GM12878 (cell line): ENCODE results near the gene SAGE1. TPM values are rescaled to one million over a fixed set of nuclear protein-coding genes. Genes with fewer than 3 reads are reported as not detected.

Source experiments
- ATAC-seq: fragments of 200-7000 bp; cut with Tn5 transposase; 3 replicates; pipeline ENCODE4 v1.9.1; 2020; ENCODE audit warnings: mild to moderate bottlenecking, moderate library complexity
- BruUV-seq: library from RNA; stranded (reverse); fragments of 400-500 nt; replicated peaks from 2 replicates; lab custom pipeline; 2021; lab: Mats Ljungman, UMichigan
- CTCF ChIA-PET: fragments of 300-600 bp; sonication (Branson Sonifier 250); formaldehyde crosslinking; extraction: SDS; loops from one replicate; lab custom pipeline; 2021; ENCODE audit warnings: inconsistent platforms; lab: Yijun Ruan, JAX
- POLR2A ChIA-PET: fragments of 350-600 bp; formaldehyde crosslinking; extraction: SDS; loops from one replicate; lab custom pipeline; 2021; ENCODE audit warnings: inconsistent platforms; lab: Charles Lee
- RAD21 ChIA-PET: fragments of 300-600 bp; sonication (Branson Sonifier 250); formaldehyde crosslinking; loops from one replicate; lab custom pipeline; 2023; ENCODE audit warnings: antibody characterized with exemption; ENCODE audit not compliant: unreplicated experiment; lab: Charles Lee
- SMC1A ChIA-PET: fragments of 300-600 bp; sonication (Branson Sonifier 250); formaldehyde crosslinking; loops from one replicate; lab custom pipeline; 2023; ENCODE audit not compliant: unreplicated experiment, uncharacterized antibody; lab: Charles Lee
- DNase-seq: peaks from one replicate; pipeline ENCODE4 v3.0.0-alpha.2; 2011; ENCODE audit warnings: low read depth, low spot score
- FAIRE-seq: peaks from 3 replicates; lab custom pipeline; 2011; peaks lifted over from hg19 to GRCh38; lab: Jason Lieb, UNC
- H2AFZ ChIP-seq: 2 replicates; pipeline ENCODE4 v1.6.0; 2011; ENCODE audit warnings: low read depth, low read length, control low read depth; ENCODE audit not compliant: control insufficient read depth
- H3K27ac ChIP-seq: 2 replicates; pipeline ENCODE4 v1.5.1; 2011; ENCODE audit warnings: control low read depth; ENCODE audit not compliant: control insufficient read depth, insufficient read depth
- H3K27me3 ChIP-seq, 2 experiments: replicated peaks in 1 of 2; 2 replicates each; pipeline versions ENCODE4 v1.6.0 to v1.6.1; 2011; ENCODE audit warnings: low read length in 1 of 2; ENCODE audit not compliant: control insufficient read depth in 2 of 2, insufficient read depth in 2 of 2
- H3K36me3 ChIP-seq, 2 experiments: 2 replicates each; pipeline ENCODE4 v1.5.1; 2011; ENCODE audit warnings: low read length in 1 of 2; ENCODE audit not compliant: control insufficient read depth in 2 of 2, insufficient read depth in 2 of 2
- H3K4me1 ChIP-seq: 2 replicates; pipeline ENCODE4 v1.6.1; 2011; ENCODE audit warnings: mild to moderate bottlenecking, low read length, moderate library complexity, mixed read lengths; ENCODE audit not compliant: control insufficient read depth, insufficient read depth
- H3K4me2 ChIP-seq: 2 replicates; pipeline ENCODE4 v1.6.0; 2011; ENCODE audit warnings: control low read depth; ENCODE audit not compliant: control insufficient read depth, insufficient read depth
- H3K4me3 ChIP-seq: fragments of 200-600 bp; sonication (generic); 2 replicates; pipeline ENCODE4 v1.5.1; 2016
- H3K79me2 ChIP-seq: 2 replicates; pipeline ENCODE4 v1.6.0; 2011; ENCODE audit warnings: low read length; ENCODE audit not compliant: control insufficient read depth, insufficient read depth
- H3K9ac ChIP-seq: 2 replicates; pipeline ENCODE4 v1.8.0; 2011; ENCODE audit warnings: low read length, control low read depth, mixed read lengths; ENCODE audit not compliant: control insufficient read depth, insufficient read depth
- H3K9me3 ChIP-seq: replicated peaks from 3 replicates; pipeline ENCODE4 v1.5.1; 2011; ENCODE audit warnings: mild to moderate bottlenecking, low read length; ENCODE audit not compliant: control insufficient read depth, insufficient read depth
- H4K20me1 ChIP-seq: 2 replicates; pipeline ENCODE4 v1.6.0; 2011; ENCODE audit not compliant: control insufficient read depth, insufficient read depth
- BCLAF1 ChIP-seq: fragments of 450-650 bp; IDR thresholded peaks from 2 replicates; pipeline ENCODE4 v1.6.1; 2017; ENCODE audit warnings: antibody characterized with exemption, mild to moderate bottlenecking, moderate library complexity
- CEBPB ChIP-seq, 2 experiments: fragments of 150-350 bp in 1 of 2; IDR thresholded peaks; 2 replicates each; pipeline ENCODE4 v1.6.1; 2012 to 2014; ENCODE audit warnings: low read depth in 2 of 2, low read length in 2 of 2, borderline replicate concordance in 1 of 2, inconsistent platforms in 1 of 2
- CHD4 ChIP-seq: fragments of 200-600 bp; sonication (generic); IDR thresholded peaks from 2 replicates; pipeline ENCODE4 v1.6.1; 2016; ENCODE audit warnings: mild to moderate bottlenecking
- EZH2 ChIP-seq: IDR thresholded peaks from 2 replicates; pipeline ENCODE4 v1.6.1; 2012; ENCODE audit warnings: low read depth, mild to moderate bottlenecking, control low read depth, inconsistent platforms, low read length, borderline replicate concordance; ENCODE audit not compliant: control insufficient read depth
- RUNX3 ChIP-seq: IDR thresholded peaks from 2 replicates; pipeline ENCODE4 v1.6.1; 2012; ENCODE audit warnings: low read length, inconsistent platforms
- SMC3 ChIP-seq: IDR thresholded peaks from 2 replicates; pipeline ENCODE4 v1.6.1; 2011; ENCODE audit warnings: low read length, improper control_type of control experiment, borderline replicate concordance
- STAT1 ChIP-seq: fragments of 450-650 bp; conservative IDR thresholded peaks from 2 replicates; pipeline ENCODE4 v1.6.1; 2014; ENCODE audit warnings: antibody characterized with exemption, mild to moderate bottlenecking
- WGBS: methylation state at CpG from one replicate; pipeline ENCODE4 v1.1.6; 2016; ENCODE audit warnings: low lambda C conversion rate; ENCODE audit not compliant: insufficient replicate concordance, insufficient coverage; ENCODE audit errors: missing lambda C conversion rate; 5-methylcytosine and 5-hydroxymethylcytosine counted together
- in situ Hi-C: fragments of 300-500 bp; cut with MboI; formaldehyde crosslinking; loops from 9 replicates; pipeline ENCODE4 v1.14.3; 2018; ENCODE audit warnings: mixed read lengths
- intact Hi-C: fragments of 100-400 bp; cut with micrococcal nuclease; formaldehyde crosslinking; loops from one replicate; pipeline ENCODE4 v1.14.2; 2022; ENCODE audit not compliant: unreplicated experiment
- polyA plus RNA-seq, 11 experiments: library from polyadenylated mRNA; depleted of rRNA in 4 of 11; unstranded in 6 of 11; stranded (reverse) in 5 of 11; fragments of >200 nt; fragmentation: Nextera tagmentation in 4 of 11; fragmentation: Illumina TruSeq in 1 of 11; extraction: Ambion mirVana in 4 of 11; extraction: Trizol in 1 of 11; gene quantifications; 1 replicate in 1 of 11; 2 replicates in 10 of 11; pipeline versions ENCODE4 v1.2.1 to v1.2.3, GENCODE V29; 2011 to 2016; ENCODE audit warnings: inconsistent platforms in 2 of 11, missing spikeins in 2 of 11, low read depth in 1 of 11
- total RNA-seq, 4 experiments: library from RNA; depleted of rRNA in 3 of 4; stranded (reverse); fragments of >200 nt in 3 of 4; fragmentation: Illumina TruSeq in 1 of 4; extraction: Trizol in 1 of 4; gene quantifications; 2 replicates each; pipeline versions ENCODE4 v1.2.1 to v1.2.3, GENCODE V29; 2013 to 2021

Gene SAGE1
- total and polyA plus RNA-seq, 10 of the 15 experiments (the other 5 are each of a cell fraction or from before 2014, with no cell fraction given), result 0.03 to 0.08 TPM; not detected in 8

GRCh38 chrX:135910251-135910650 is 16.7 kb downstream of the SAGE1 start (continued):
- TF ChIP-seq EZH2, result no peak
- TF ChIP-seq BCLAF1, result no peak
- TF ChIP-seq RUNX3, result no peak
- TF ChIP-seq SMC3, result no peak
- TF ChIP-seq STAT1, result no peak
- TF ChIP-seq CEBPB (IDR thresholded peaks at IDR 0.05; ENCODE audit: borderline replicate concordance in 1 of 2, low read depth in 2 of 2, low read length in 2 of 2), result no peak

GRCh38 chrX:135914404-135914803 is 20.9 kb downstream of the SAGE1 start:
- H3K36me3 ChIP-seq, result no peaks in the 10 kb centered on the region
- no peak for TF ChIP-seq CHD4
- TF ChIP-seq, all 136 proteins: peak for 0
- Histone ChIP-seq H3K27me3 (peaks cover 0 to 2% of the 10 kb centered on the region in 2 experiments; a peak in 2 of 4 replicates), H3K4me2 (no peak overlapping the region), H3K27ac (no peak overlapping the region), H2AFZ (no peak overlapping the region), H3K79me2 (no peaks in the 10 kb centered on the region), H4K20me1 (no peaks in the 10 kb centered on the region), H3K9me3 (no peaks in the 10 kb centered on the region), H3K4me1 (no peaks in the 10 kb centered on the region), H3K9ac (no peak overlapping the region), H3K4me3 (no peak overlapping the region)
- in situ Hi-C loops, result no loop called here
- WGBS, result 13% methylated on average over 5 of the region's 5 CpGs
- no peak for DNase-seq
- SMC1A ChIA-PET, result no interaction called here
- CTCF ChIA-PET, result interaction anchor here (0.7 kb wide), 1 partner anchor 154 kb away, joined by 3 read pairs; no protein-coding TSS in a partner anchor
- no TSS peak for BruUV-seq
- RAD21 ChIA-PET, result no interaction called here
- intact Hi-C loops, result no loop called here
- ATAC-seq, result no peak
- FAIRE-seq, result no peak
- POLR2A ChIA-PET, result no interaction called here
